Stimulated activated CD8-positive, alpha-beta memory T cell treated with anti-CD3 and anti-CD28 coated beads, Interleukin-15, amount 100 ng/mL, for 48 hours (primary cell): ENCODE data around the gene NPIPB8.
"Not testable (repeated sequence)": the region's sequence is repeated elsewhere in the genome, so short reads cannot be mapped to it uniquely, and the experiment has no call there.

Experiments
- DNase-seq, 2 donors: peaks; one replicate each; pipeline ENCODE4 v3.0.0-alpha.2; 2020; ENCODE audit warnings: low read depth in 2 of 2

Gene NPIPB8

GRCh38 chr16:28637765-28638164 lies at the start of gene NPIPB8:
Gene NPIPB8, plus strand, starts transcription at chr16:28638065. Its CDS starts 296 bp downstream, at chr16:28638361.
- not testable (repeated sequence) for DNase-seq

- DNase-seq, result no peak
Observed at GRCh38 chr16:28589069-28589468, 48.8 kb upstream of the NPIPB8 start.

GRCh38 chr16:28589930-28590329 lies 47.9 kb upstream of the NPIPB8 start:
- DNase-seq, result no peak

- no peak for DNase-seq
Observed at GRCh38 chr16:28590384-28591340, 47.2 kb upstream of the NPIPB8 start.

- no peak for DNase-seq
Observed at GRCh38 chr16:28591355-28591754, 46.5 kb upstream of the NPIPB8 start.

GRCh38 chr16:28592511-28592910 lies 45.4 kb upstream of the NPIPB8 start:
- no peak for DNase-seq

- no peak for DNase-seq
Observed at GRCh38 chr16:28592979-28593553, 44.8 kb upstream of the NPIPB8 start.

- not testable (repeated sequence) for DNase-seq
Observed at GRCh38 chr16:28595451-28595850, 42.4 kb upstream of the NPIPB8 start.

- no peak for DNase-seq
Observed at GRCh38 chr16:28596115-28596630, 41.7 kb upstream of the NPIPB8 start.

- no peak for DNase-seq
Observed at GRCh38 chr16:28596840-28597691, 40.8 kb upstream of the NPIPB8 start, which contains the start of gene SULT1A2. Gene SULT1A2, minus strand, starts transcription at chr16:28597050. Its CDS starts 1,120 bp downstream, at chr16:28595930.

GRCh38 chr16:28597692-28598261 lies 40.1 kb upstream of the NPIPB8 start:
- DNase-seq, result no peak

- DNase-seq, result not testable (repeated sequence)
Observed at GRCh38 chr16:28599377-28600285, 38.2 kb upstream of the NPIPB8 start.

GRCh38 chr16:28600965-28601364 lies 36.9 kb upstream of the NPIPB8 start:
- DNase-seq, result not testable (repeated sequence)

GRCh38 chr16:28601589-28601988 lies 36.3 kb upstream of the NPIPB8 start:
- not testable (repeated sequence) for DNase-seq

GRCh38 chr16:28602062-28602461 lies 35.8 kb upstream of the NPIPB8 start:
- not testable (repeated sequence) for DNase-seq

GRCh38 chr16:28602529-28602928 lies 35.3 kb upstream of the NPIPB8 start:
- no peak for DNase-seq

GRCh38 chr16:28603381-28604185 lies 34.3 kb upstream of the NPIPB8 start:
- no peak for DNase-seq

GRCh38 chr16:28604186-28604565 lies 33.7 kb upstream of the NPIPB8 start:
- DNase-seq, result no peak
